Gastrocnemius medialis (tissue), 4 donors: ENCODE results near the gene ADD3.

ENCODE experiments used
- POLR2A ChIP-seq, 2 donors: fragments of 450-650 bp; IDR thresholded peaks; one replicate each; pipeline ENCODE4 v1.6.1; 2017; ENCODE audit warnings: antibody characterized with exemption in 2 of 2, mild to moderate bottlenecking in 2 of 2, moderate library complexity in 2 of 2
- TF ChIP-seq, protein P1 (sequence below), 5 experiments: fragments of 450-650 bp in 3 of 5; fragments of 200-600 bp in 2 of 5; sonication (generic) in 2 of 5; IDR thresholded peaks in 4 of 5; conservative IDR thresholded peaks in 1 of 5; 1 replicate in 4 of 5; 2 replicates in 1 of 5; pipeline ENCODE4 v1.5.1; 2016 to 2019; ENCODE audit warnings: antibody characterized with exemption in 5 of 5, mild to moderate bottlenecking in 3 of 5, moderate library complexity in 3 of 5

DNA sequence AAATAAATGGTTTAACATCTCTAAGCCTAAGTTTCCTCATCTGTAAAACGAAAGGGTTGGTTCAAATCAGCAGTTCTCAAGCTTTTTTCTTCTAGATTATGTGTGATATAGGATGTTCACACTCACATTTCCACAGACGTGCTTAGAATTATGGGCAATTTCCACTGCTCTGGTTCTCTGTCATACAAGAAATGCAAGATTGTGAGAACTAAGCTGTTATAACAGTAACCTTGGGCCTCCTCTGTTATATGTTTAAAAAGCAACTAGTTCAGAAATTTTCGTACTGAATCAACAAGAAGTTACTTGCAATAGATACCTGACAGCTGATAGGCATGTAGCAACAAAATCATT is 33.7 kb downstream of the ADD3 start:
- TF ChIP-seq POLR2A (IDR thresholded peaks at IDR 0.05), result no peak
- TF ChIP-seq, protein P1, sequence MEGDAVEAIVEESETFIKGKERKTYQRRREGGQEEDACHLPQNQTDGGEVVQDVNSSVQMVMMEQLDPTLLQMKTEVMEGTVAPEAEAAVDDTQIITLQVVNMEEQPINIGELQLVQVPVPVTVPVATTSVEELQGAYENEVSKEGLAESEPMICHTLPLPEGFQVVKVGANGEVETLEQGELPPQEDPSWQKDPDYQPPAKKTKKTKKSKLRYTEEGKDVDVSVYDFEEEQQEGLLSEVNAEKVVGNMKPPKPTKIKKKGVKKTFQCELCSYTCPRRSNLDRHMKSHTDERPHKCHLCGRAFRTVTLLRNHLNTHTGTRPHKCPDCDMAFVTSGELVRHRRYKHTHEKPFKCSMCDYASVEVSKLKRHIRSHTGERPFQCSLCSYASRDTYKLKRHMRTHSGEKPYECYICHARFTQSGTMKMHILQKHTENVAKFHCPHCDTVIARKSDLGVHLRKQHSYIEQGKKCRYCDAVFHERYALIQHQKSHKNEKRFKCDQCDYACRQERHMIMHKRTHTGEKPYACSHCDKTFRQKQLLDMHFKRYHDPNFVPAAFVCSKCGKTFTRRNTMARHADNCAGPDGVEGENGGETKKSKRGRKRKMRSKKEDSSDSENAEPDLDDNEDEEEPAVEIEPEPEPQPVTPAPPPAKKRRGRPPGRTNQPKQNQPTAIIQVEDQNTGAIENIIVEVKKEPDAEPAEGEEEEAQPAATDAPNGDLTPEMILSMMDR (IDR thresholded peaks at IDR 0.05 in 4 of 5, conservative IDR thresholded peaks at IDR 0.05 in 1 of 5), result no peak
